Tibial nerve (tissue), 3 donors: ENCODE data around the gene RHOG.

ENCODE experiments used
- CTCF ChIP-seq, 5 experiments: fragments of 200-600 bp in 3 of 5; fragments of 450-650 bp in 2 of 5; sonication (generic) in 3 of 5; IDR thresholded peaks; one replicate each; pipeline ENCODE4 v1.5.1; 2016 to 2019; ENCODE audit warnings: antibody characterized with exemption in 5 of 5, mild to moderate bottlenecking in 3 of 5, moderate library complexity in 2 of 5
- POLR2A ChIP-seq, 2 donors: fragments of 450-650 bp; IDR thresholded peaks; one replicate each; pipeline ENCODE4 v1.6.1; 2017; ENCODE audit warnings: antibody characterized with exemption in 2 of 2, mild to moderate bottlenecking in 2 of 2, moderate library complexity in 2 of 2

- TF ChIP-seq POLR2A (IDR thresholded peaks at IDR 0.05) (no peak), CTCF (IDR thresholded peaks at IDR 0.05) (peak in 1 of 5 experiments; percentile 29)
Measured at GRCh38 chr11:3808861-3809623, 31.7 kb downstream of the RHOG start.
